H9 (cell line): ENCODE measurements around the gene RDH11. TPM values are rescaled to one million over a fixed set of nuclear protein-coding genes. Genes with fewer than 3 reads are reported as not detected.

Experiments
- DNase-seq: peaks from one replicate; pipeline ENCODE4 v3.0.0-alpha.2; 2017
- H2AFZ ChIP-seq: one replicate; pipeline ENCODE4 v1.6.1; 2013; ENCODE audit warnings: mild to moderate bottlenecking, low read length, control low read depth, moderate library complexity
- H2AK5ac ChIP-seq: 2 replicates; pipeline ENCODE4 v1.6.1; 2013; ENCODE audit warnings: low read length, control low read depth, mixed read lengths; ENCODE audit not compliant: insufficient read length
- H2BK120ac ChIP-seq: one replicate; pipeline ENCODE4 v1.6.1; 2013; ENCODE audit warnings: low read depth, mild to moderate bottlenecking, low read length, control low read depth, inconsistent platforms; ENCODE audit not compliant: poor library complexity, severe bottlenecking
- H2BK12ac ChIP-seq: 2 replicates; pipeline ENCODE4 v1.6.1; 2013; ENCODE audit warnings: low read length, control low read depth, mixed read lengths, low read depth; ENCODE audit not compliant: insufficient read length
- H2BK15ac ChIP-seq: 2 replicates; pipeline ENCODE4 v1.6.1; 2013; ENCODE audit warnings: low read depth, low read length, control low read depth
- H2BK20ac ChIP-seq: one replicate; pipeline ENCODE4 v1.6.1; 2013; ENCODE audit warnings: low read depth, mild to moderate bottlenecking, low read length, control low read depth, inconsistent platforms; ENCODE audit not compliant: poor library complexity, severe bottlenecking
- H2BK5ac ChIP-seq: 2 replicates; pipeline ENCODE4 v1.6.1; 2013; ENCODE audit warnings: low read length, control low read depth, mixed read lengths; ENCODE audit not compliant: insufficient read length
- H3K14ac ChIP-seq: 2 replicates; pipeline ENCODE4 v1.6.1; 2013; ENCODE audit warnings: low read length, control low read depth; ENCODE audit not compliant: insufficient read depth
- H3K18ac ChIP-seq: 2 replicates; pipeline ENCODE4 v1.6.1; 2013; ENCODE audit warnings: low read depth, mild to moderate bottlenecking, mixed read lengths, low read length, control low read depth; ENCODE audit not compliant: insufficient read length
- H3K23ac ChIP-seq: 2 replicates; pipeline ENCODE4 v1.6.1; 2013; ENCODE audit warnings: low read length, control low read depth, mixed read lengths, low read depth; ENCODE audit not compliant: insufficient read length
- H3K23me2 ChIP-seq: 2 replicates; pipeline ENCODE4 v1.6.1; 2013; ENCODE audit warnings: low read depth, mild to moderate bottlenecking, mixed read lengths, low read length, control low read depth; ENCODE audit not compliant: insufficient read length, poor library complexity, severe bottlenecking
- H3K27ac ChIP-seq: 2 replicates; pipeline ENCODE4 v1.5.1; 2013; ENCODE audit warnings: low read length, control low read depth, mixed read lengths, low read depth; ENCODE audit not compliant: insufficient read length
- H3K27me3 ChIP-seq: 2 replicates; pipeline ENCODE4 v1.6.1; 2013; ENCODE audit warnings: low read length, control low read depth, inconsistent platforms; ENCODE audit not compliant: insufficient read depth
- H3K4ac ChIP-seq: 2 replicates; pipeline ENCODE4 v1.6.1; 2013; ENCODE audit warnings: low read depth, mild to moderate bottlenecking, control low read depth, inconsistent platforms, low read length, moderate library complexity
- H3K4me1 ChIP-seq: 2 replicates; pipeline ENCODE4 v1.6.1; 2013; ENCODE audit warnings: low read length, control low read depth, inconsistent platforms; ENCODE audit not compliant: insufficient read depth
- H3K4me2 ChIP-seq: 2 replicates; pipeline ENCODE4 v1.6.1; 2013; ENCODE audit warnings: low read length, control low read depth, mixed read lengths; ENCODE audit not compliant: insufficient read length, insufficient read depth
- H3K56ac ChIP-seq: 2 replicates; pipeline ENCODE4 v1.6.1; 2013; ENCODE audit warnings: low read depth, mild to moderate bottlenecking, mixed read lengths, low read length, control low read depth; ENCODE audit not compliant: insufficient read length
- H3K79me1 ChIP-seq: 2 replicates; pipeline ENCODE4 v1.6.1; 2013; ENCODE audit warnings: low read depth, mild to moderate bottlenecking, moderate library complexity, low read length, control low read depth, inconsistent platforms; ENCODE audit not compliant: insufficient read depth, poor library complexity, severe bottlenecking
- H3K79me2 ChIP-seq: 2 replicates; pipeline ENCODE4 v1.6.1; 2013; ENCODE audit warnings: low read length, control low read depth, inconsistent platforms; ENCODE audit not compliant: insufficient read depth
- H3K9ac ChIP-seq: 2 replicates; pipeline ENCODE4 v1.6.1; 2013; ENCODE audit warnings: low read length, control low read depth, mixed read lengths; ENCODE audit not compliant: insufficient read length; ENCODE audit errors: extremely low read depth
- H3K9me3 ChIP-seq: one replicate; pipeline ENCODE4 v1.6.1; 2013; ENCODE audit warnings: low read depth, low read length, inconsistent platforms; ENCODE audit not compliant: control insufficient read depth
- H3T11ph ChIP-seq: one replicate; pipeline ENCODE4 v1.6.1; 2013; ENCODE audit warnings: mild to moderate bottlenecking, low read length, control low read depth, inconsistent platforms
- H4K20me1 ChIP-seq: one replicate; pipeline ENCODE4 v1.6.1; 2013; ENCODE audit not compliant: control insufficient read depth, insufficient read length, insufficient read depth
- H4K5ac ChIP-seq: 2 replicates; pipeline ENCODE4 v1.6.1; 2013; ENCODE audit warnings: low read depth, mild to moderate bottlenecking, mixed read lengths, low read length, control low read depth; ENCODE audit not compliant: insufficient read length
- H4K8ac ChIP-seq: replicated peaks from 2 replicates; pipeline ENCODE4 v1.6.1; 2013; ENCODE audit warnings: low read length, control low read depth, mixed read lengths, low read depth; ENCODE audit not compliant: insufficient read length
- H4K91ac ChIP-seq: 2 replicates; pipeline ENCODE4 v1.6.1; 2013; ENCODE audit warnings: low read depth, mild to moderate bottlenecking, moderate library complexity, mixed read lengths, low read length, control low read depth; ENCODE audit not compliant: insufficient read length
- H3K27ac Mint-ChIP-seq, 3 experiments: 2 replicates in 2 of 3; 3 replicates in 1 of 3; pipeline ENCODE4 v1.8.0; 2020 to 2021; ENCODE audit warnings: mixed read lengths in 3 of 3, mild to moderate bottlenecking in 1 of 3, moderate library complexity in 1 of 3
- H3K27me3 Mint-ChIP-seq: 2 replicates; pipeline ENCODE4 v1.8.0; 2021; ENCODE audit warnings: low read depth, mild to moderate bottlenecking, moderate library complexity, mixed read lengths
- H3K36me3 Mint-ChIP-seq, 3 experiments: 2 replicates in 2 of 3; 3 replicates in 1 of 3; pipeline ENCODE4 v1.8.0; 2020 to 2021; ENCODE audit warnings: low read depth in 3 of 3, mixed read lengths in 3 of 3; ENCODE audit not compliant: insufficient read depth in 1 of 3
- H3K4me1 Mint-ChIP-seq, 2 experiments: 2 replicates each; pipeline ENCODE4 v1.8.0; 2020; ENCODE audit warnings: mixed read lengths in 2 of 2
- H3K4me3 Mint-ChIP-seq, 2 experiments: 2 replicates in 1 of 2; 3 replicates in 1 of 2; pipeline ENCODE4 v1.8.0; 2020 to 2021; ENCODE audit warnings: mild to moderate bottlenecking in 2 of 2, mixed read lengths in 2 of 2, moderate library complexity in 1 of 2
- H3K9me3 Mint-ChIP-seq, 2 experiments: 2 replicates in 1 of 2; 3 replicates in 1 of 2; pipeline ENCODE4 v1.8.0; 2020; ENCODE audit warnings: mild to moderate bottlenecking in 2 of 2, mixed read lengths in 2 of 2, moderate library complexity in 1 of 2
- CTCF ChIP-seq: fragments of 200-600 bp; sonication (generic); conservative IDR thresholded peaks from 3 replicates; pipeline ENCODE4 v1.8.0; 2021; ENCODE audit warnings: antibody characterized with exemption, mild to moderate bottlenecking
- WGBS: extraction: QIAGEN DNeasy Blood & Tissue Kit; methylation state at CpG from one replicate; pipeline ENCODE4 v1.1.7; 2013; ENCODE audit warnings: missing lambda C conversion rate, low lambda C conversion rate, mixed read lengths; ENCODE audit not compliant: insufficient read length; ENCODE audit errors: extremely low coverage; 5-methylcytosine and 5-hydroxymethylcytosine counted together
- total RNA-seq: library from RNA; stranded (reverse); gene quantifications from 2 replicates; pipeline ENCODE4 v1.2.1, GENCODE V29; 2021

Gene RDH11
- total RNA-seq, 1 experiment from 2014 or later, result 83.4 TPM

DNA sequence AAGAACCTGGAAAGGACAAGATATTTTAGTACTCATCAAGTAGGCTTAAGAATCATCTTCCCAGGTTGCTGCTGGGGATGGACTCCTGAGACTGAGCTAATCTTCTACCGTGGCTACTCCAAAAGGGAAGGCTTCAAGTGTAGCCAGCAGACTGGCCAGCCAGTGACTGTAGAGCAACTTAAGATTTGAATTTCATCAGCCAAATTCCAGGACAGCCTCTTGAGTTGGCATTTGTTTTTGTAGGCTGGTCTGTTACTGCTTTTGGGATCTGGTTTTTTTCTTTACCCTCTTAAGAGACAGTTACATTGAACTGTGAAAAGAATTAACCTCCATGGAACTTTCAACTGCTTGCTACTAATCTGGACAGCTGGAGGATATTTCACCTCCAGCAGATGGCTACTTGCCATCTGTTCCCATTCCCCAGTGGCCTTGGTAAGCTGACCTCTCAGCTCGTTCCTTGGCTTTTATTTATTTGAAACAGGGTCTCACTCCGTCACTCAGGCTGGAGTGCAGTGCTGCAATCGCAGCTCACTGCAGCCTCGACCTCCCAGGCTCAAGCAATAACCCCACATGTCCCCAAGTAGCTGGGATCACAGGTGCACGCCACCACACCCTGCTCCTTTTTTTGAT, 41.8 kb downstream of the RDH11 start:
- Histone ChIP-seq H3K27ac (no peak overlapping the region), H4K20me1 (no peaks in the 10 kb centered on the region), H2BK5ac (no peak overlapping the region), H2AFZ (no peak overlapping the region), H3K23me2 (no peaks in the 10 kb centered on the region), H3K9me3 (no peaks in the 10 kb centered on the region), H2BK20ac (no peak overlapping the region), H2BK12ac (no peak overlapping the region), H3K4me2 (no peak overlapping the region), H4K91ac (no peak overlapping the region), H3K23ac (no peak overlapping the region), H3K56ac (no peak overlapping the region), H3K18ac (no peak overlapping the region), H3K4me1 (no peaks in the 10 kb centered on the region), H2BK120ac (no peak overlapping the region), H3K79me1 (no peaks in the 10 kb centered on the region), H3K14ac (no peak overlapping the region), H4K8ac (no peak overlapping the region), H3K9ac (no peak overlapping the region), H2BK15ac (no peak overlapping the region), H3K27me3 (no peaks in the 10 kb centered on the region), H3T11ph (no peak overlapping the region), H3K79me2 (no peaks in the 10 kb centered on the region), H2AK5ac (no peak overlapping the region), H3K4ac (no peak overlapping the region), H4K5ac (no peak overlapping the region)
- H3K4me1 Mint-ChIP-seq, result no peaks in the 10 kb centered on the region
- H3K27me3 Mint-ChIP-seq, result no peaks in the 10 kb centered on the region
- H3K4me3 Mint-ChIP-seq, result no peak overlapping the region
- no peak for TF ChIP-seq CTCF
- H3K27ac Mint-ChIP-seq, result peak overlapping the region in 2 of 3 experiments; percentile 40 to 88; a peak in 3 of 7 replicates
- no CpG with 5 or more reads among the region's 6 CpGs for WGBS
- H3K36me3 Mint-ChIP-seq, result peaks cover 22 to 87% (median 68%) of the 10 kb centered on the region in 3 experiments; a peak in 6 of 7 replicates
- DNase-seq, result no peak
- H3K9me3 Mint-ChIP-seq, result no peaks in the 10 kb centered on the region
